Measurements from ENCODE around the gene GFOD1. TPM values are rescaled to one million over a fixed set of nuclear protein-coding genes. Genes with fewer than 3 reads are reported as not detected.

GFOD1 gene
- total RNA-seq, 1 experiment from 2014 or later: 8.8 TPM

GRCh38 chr6:13364842-13365241, 122.6 kb downstream of the GFOD1 start:
- intact Hi-C loops (cut with micrococcal nuclease; ENCODE audit: unreplicated experiment): no loop called here
- no peaks in the 10 kb centered on the region for H3K27me3 ChIP-seq (replicated peaks; ENCODE audit: insufficient read depth, low read depth, low read length, poor library complexity)
- peaks cover 4% of the 10 kb centered on the region for H3K4me1 ChIP-seq (ENCODE audit: insufficient read depth, low read length, poor library complexity, severe bottlenecking)
- CTCF ChIA-PET: no interaction called here
- BruUV-seq (replicated peaks): no TSS peak
- H3K9me3 ChIP-seq (ENCODE audit: low read depth, low read length, poor library complexity, severe bottlenecking): no peaks in the 10 kb centered on the region
- DNase-seq (ENCODE audit: low spot score): no peak
- no peak overlapping the region for H3K27ac ChIP-seq (ENCODE audit: low read depth, low read length, poor library complexity, severe bottlenecking)
- POLR2A ChIA-PET (ENCODE audit: low non-redundant PET): no interaction called here
- H3K4me3 ChIP-seq (ENCODE audit: low read depth, low read length, poor library complexity, severe bottlenecking): no peak overlapping the region
- TF ChIP-seq CTCF (conservative IDR thresholded peaks at IDR 0.05; ENCODE audit: low read depth, low read length): no peak
- TF ChIP-seq EZH2 (IDR thresholded peaks at IDR 0.05; ENCODE audit: borderline replicate concordance, low read depth, low read length, poor library complexity, severe bottlenecking): no peak
- H3K36me3 ChIP-seq (ENCODE audit: insufficient read depth, low read length, poor library complexity, severe bottlenecking): no peaks in the 10 kb centered on the region

GRCh38 chr6:13362412-13362811, 125.0 kb downstream of the GFOD1 start:
- TF ChIP-seq CTCF (conservative IDR thresholded peaks at IDR 0.05; ENCODE audit: low read depth, low read length) (no peak), EZH2 (IDR thresholded peaks at IDR 0.05; ENCODE audit: borderline replicate concordance, low read depth, low read length, poor library complexity, severe bottlenecking) (no peak)
- intact Hi-C loops (cut with micrococcal nuclease; ENCODE audit: unreplicated experiment): no loop called here
- no peaks in the 10 kb centered on the region for H3K27me3 ChIP-seq (replicated peaks; ENCODE audit: insufficient read depth, low read depth, low read length, poor library complexity)
- POLR2A ChIA-PET (ENCODE audit: low non-redundant PET): no interaction called here
- CTCF ChIA-PET: interaction anchor here (0.5 kb wide), 1 partner anchor 166 kb away, joined by 9 read pairs; no protein-coding TSS in a partner anchor
- no peak for DNase-seq (ENCODE audit: low spot score)
- no peak overlapping the region for H3K27ac ChIP-seq (ENCODE audit: low read depth, low read length, poor library complexity, severe bottlenecking)
- H3K9me3 ChIP-seq (ENCODE audit: low read depth, low read length, poor library complexity, severe bottlenecking): no peaks in the 10 kb centered on the region
- no peaks in the 10 kb centered on the region for H3K4me1 ChIP-seq (ENCODE audit: insufficient read depth, low read length, poor library complexity, severe bottlenecking)
- no TSS peak for BruUV-seq (replicated peaks)
- H3K4me3 ChIP-seq (ENCODE audit: low read depth, low read length, poor library complexity, severe bottlenecking): no peak overlapping the region
- no peaks in the 10 kb centered on the region for H3K36me3 ChIP-seq (ENCODE audit: insufficient read depth, low read length, poor library complexity, severe bottlenecking)

GRCh38 chr6:13360671-13361540, 126.5 kb downstream of the GFOD1 start:
- no TSS peak for BruUV-seq (replicated peaks)
- no peak for DNase-seq (ENCODE audit: low spot score)
- intact Hi-C loops (cut with micrococcal nuclease; ENCODE audit: unreplicated experiment): no loop called here
- ChIA-PET POLR2A (ENCODE audit: low non-redundant PET) (no interaction called here), CTCF (no interaction called here)
- H3K36me3 ChIP-seq (ENCODE audit: insufficient read depth, low read length, poor library complexity, severe bottlenecking): no peaks in the 10 kb centered on the region
- H3K9me3 ChIP-seq (ENCODE audit: low read depth, low read length, poor library complexity, severe bottlenecking): no peaks in the 10 kb centered on the region
- H3K4me1 ChIP-seq (ENCODE audit: insufficient read depth, low read length, poor library complexity, severe bottlenecking): no peaks in the 10 kb centered on the region
- no peak overlapping the region for H3K27ac ChIP-seq (ENCODE audit: low read depth, low read length, poor library complexity, severe bottlenecking)
- H3K4me3 ChIP-seq (ENCODE audit: low read depth, low read length, poor library complexity, severe bottlenecking): no peak overlapping the region
- no peaks in the 10 kb centered on the region for H3K27me3 ChIP-seq (replicated peaks; ENCODE audit: insufficient read depth, low read depth, low read length, poor library complexity)
- TF ChIP-seq CTCF (conservative IDR thresholded peaks at IDR 0.05; ENCODE audit: low read depth, low read length): no peak
- TF ChIP-seq EZH2 (IDR thresholded peaks at IDR 0.05; ENCODE audit: borderline replicate concordance, low read depth, low read length, poor library complexity, severe bottlenecking): no peak
